Prostate gland (tissue), 2 donors: Measurements from ENCODE around the gene DHRS2.

ENCODE experiments used
- POLR2A ChIP-seq: fragments of 450-650 bp; IDR thresholded peaks from one replicate; pipeline ENCODE4 v1.6.1; 2016; ENCODE audit warnings: antibody characterized with exemption, mild to moderate bottlenecking
- TF ChIP-seq, protein P1 (sequence below), 4 experiments: fragments of 200-600 bp in 2 of 4; fragments of 450-650 bp in 2 of 4; sonication (generic) in 2 of 4; IDR thresholded peaks; 1 replicate in 3 of 4; 2 replicates in 1 of 4; pipeline ENCODE4 v1.5.1; 2016 to 2019; ENCODE audit warnings: antibody characterized with exemption in 4 of 4, mild to moderate bottlenecking in 2 of 4, moderate library complexity in 2 of 4

DNA sequence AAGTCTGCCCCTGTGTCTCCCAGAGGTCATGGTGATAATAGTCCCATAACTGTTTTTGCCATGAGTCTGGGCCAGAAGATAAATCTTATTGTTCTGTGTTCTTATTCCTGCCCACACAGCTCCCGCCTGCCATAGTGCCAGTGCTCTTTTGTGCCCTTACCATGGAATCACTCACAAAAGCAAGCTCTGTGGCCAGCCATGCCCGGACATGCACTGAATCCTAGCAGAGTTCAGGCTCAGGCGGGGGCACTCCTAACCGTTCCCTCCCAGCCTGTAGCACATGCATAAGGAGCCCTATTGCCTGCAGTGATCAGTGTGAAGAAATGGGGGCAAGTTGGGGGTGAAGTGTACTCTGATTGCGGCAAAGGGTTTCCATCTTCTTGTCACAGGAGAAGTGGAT is 33.3 kb downstream of the DHRS2 start:
- TF ChIP-seq, protein P1, sequence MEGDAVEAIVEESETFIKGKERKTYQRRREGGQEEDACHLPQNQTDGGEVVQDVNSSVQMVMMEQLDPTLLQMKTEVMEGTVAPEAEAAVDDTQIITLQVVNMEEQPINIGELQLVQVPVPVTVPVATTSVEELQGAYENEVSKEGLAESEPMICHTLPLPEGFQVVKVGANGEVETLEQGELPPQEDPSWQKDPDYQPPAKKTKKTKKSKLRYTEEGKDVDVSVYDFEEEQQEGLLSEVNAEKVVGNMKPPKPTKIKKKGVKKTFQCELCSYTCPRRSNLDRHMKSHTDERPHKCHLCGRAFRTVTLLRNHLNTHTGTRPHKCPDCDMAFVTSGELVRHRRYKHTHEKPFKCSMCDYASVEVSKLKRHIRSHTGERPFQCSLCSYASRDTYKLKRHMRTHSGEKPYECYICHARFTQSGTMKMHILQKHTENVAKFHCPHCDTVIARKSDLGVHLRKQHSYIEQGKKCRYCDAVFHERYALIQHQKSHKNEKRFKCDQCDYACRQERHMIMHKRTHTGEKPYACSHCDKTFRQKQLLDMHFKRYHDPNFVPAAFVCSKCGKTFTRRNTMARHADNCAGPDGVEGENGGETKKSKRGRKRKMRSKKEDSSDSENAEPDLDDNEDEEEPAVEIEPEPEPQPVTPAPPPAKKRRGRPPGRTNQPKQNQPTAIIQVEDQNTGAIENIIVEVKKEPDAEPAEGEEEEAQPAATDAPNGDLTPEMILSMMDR (IDR thresholded peaks at IDR 0.05), result no peak
- TF ChIP-seq POLR2A, result no peak
